ENCODE data around the gene LMO3. TPM values are rescaled to one million over a fixed set of nuclear protein-coding genes. Genes with fewer than 3 reads are reported as not detected.

Gene LMO3
- total and polyA plus RNA-seq, 2 donors (not counting 3 experiments of a cell fraction or from before 2014, with no cell fraction given) = not detected

DNA sequence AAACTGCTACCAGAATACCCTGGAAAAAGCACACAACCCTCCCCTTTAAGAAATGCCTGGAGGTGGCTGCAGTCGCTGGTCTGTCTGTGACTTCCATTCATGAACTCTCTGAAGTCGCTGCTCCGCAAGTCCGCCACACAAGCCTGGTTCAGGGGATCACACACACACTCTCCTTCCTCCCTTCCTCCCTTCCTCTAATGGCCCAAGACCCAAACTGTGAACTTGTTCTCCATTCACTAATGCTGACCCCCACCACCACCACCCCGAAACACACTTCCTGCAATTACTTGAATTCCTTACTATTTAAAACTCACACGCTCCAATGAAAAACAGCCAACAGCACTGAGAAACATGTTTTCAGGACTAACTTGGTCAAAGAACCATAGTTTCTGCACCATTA lies 1.0 kb upstream of the LMO3 start:
- peaks cover 28 to 50% of the 10 kb centered on the region in 2 experiments for H3K27me3 ChIP-seq (ENCODE audit: control insufficient read depth in 2 of 2, insufficient read depth in 2 of 2, low read length in 2 of 2)
- FAIRE-seq (no peak), DNase-seq (ENCODE audit: low read depth, low spot score) (no peak)
- no peaks in the 10 kb centered on the region for H3K79me2 ChIP-seq (ENCODE audit: control insufficient read depth, insufficient read depth, low read length)
- no peak overlapping the region for H3K4me2 ChIP-seq (ENCODE audit: insufficient read depth, low read length)
- ChIA-PET CTCF (interaction anchor here (0.6 kb wide), 1 partner anchor 11 kb away, joined by 3 read pairs; no protein-coding TSS in a partner anchor), POLR2A (no interaction called here)
- no peak overlapping the region for H3K27ac ChIP-seq (ENCODE audit: insufficient read depth, low read depth, low read length)
- H3K9me1 ChIP-seq (replicated peaks; ENCODE audit: control insufficient read depth, extremely low read depth, insufficient read depth, low read length) = no peaks in the 10 kb centered on the region
- TF ChIP-seq, protein P1, sequence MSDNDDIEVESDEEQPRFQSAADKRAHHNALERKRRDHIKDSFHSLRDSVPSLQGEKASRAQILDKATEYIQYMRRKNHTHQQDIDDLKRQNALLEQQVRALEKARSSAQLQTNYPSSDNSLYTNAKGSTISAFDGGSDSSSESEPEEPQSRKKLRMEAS (IDR thresholded peaks at IDR 0.05; ENCODE audit: insufficient read depth, insufficient read length) = no peak
- TF ChIP-seq EZH2 (IDR thresholded peaks at IDR 0.05; ENCODE audit: borderline replicate concordance, low read depth, low read length, severe bottlenecking) (no peak), FOS (IDR thresholded peaks at IDR 0.05; ENCODE audit: borderline replicate concordance, insufficient read depth, low read length) (no peak), GATA2 (IDR thresholded peaks at IDR 0.05; ENCODE audit: insufficient read depth, insufficient read length, low read depth, low read length) (no peak), MYC (IDR thresholded peaks at IDR 0.05; ENCODE audit: low read depth, low read length) (no peak)
- no peak overlapping the region for H3K9ac ChIP-seq (replicated peaks; ENCODE audit: extremely low read depth, insufficient read depth, low read length)
- no peak overlapping the region for H3K4me3 ChIP-seq (replicated peaks in 1 of 3; ENCODE audit: insufficient read depth in 1 of 3, low read depth in 1 of 3, low read length in 3 of 3)
- intact Hi-C loops (cut with micrococcal nuclease) = no loop called here
- no peaks in the 10 kb centered on the region for H3K36me3 ChIP-seq (ENCODE audit: control insufficient read depth in 2 of 2, extremely low read depth in 1 of 2, insufficient read depth in 2 of 2, low read length in 2 of 2)
- H3K9me3 ChIP-seq (replicated peaks; ENCODE audit: control insufficient read depth, insufficient read depth, low read length) = no peaks in the 10 kb centered on the region
- no peaks in the 10 kb centered on the region for H3K4me1 ChIP-seq (ENCODE audit: control insufficient read depth, extremely low read depth, insufficient read depth, low read length)
- dilution Hi-C loops (cut with MboI; ENCODE audit: extremely low pct_ligation_motif_present, low sequenced_read_pairs) = no loop called here
- BruUV-seq (replicated peaks) = no TSS peak
- H4K20me1 ChIP-seq (replicated peaks; ENCODE audit: control insufficient read depth, extremely low read depth, insufficient read depth, low read length) = no peaks in the 10 kb centered on the region
- no peak overlapping the region for H2AFZ ChIP-seq (ENCODE audit: low read depth, low read length)

DNA sequence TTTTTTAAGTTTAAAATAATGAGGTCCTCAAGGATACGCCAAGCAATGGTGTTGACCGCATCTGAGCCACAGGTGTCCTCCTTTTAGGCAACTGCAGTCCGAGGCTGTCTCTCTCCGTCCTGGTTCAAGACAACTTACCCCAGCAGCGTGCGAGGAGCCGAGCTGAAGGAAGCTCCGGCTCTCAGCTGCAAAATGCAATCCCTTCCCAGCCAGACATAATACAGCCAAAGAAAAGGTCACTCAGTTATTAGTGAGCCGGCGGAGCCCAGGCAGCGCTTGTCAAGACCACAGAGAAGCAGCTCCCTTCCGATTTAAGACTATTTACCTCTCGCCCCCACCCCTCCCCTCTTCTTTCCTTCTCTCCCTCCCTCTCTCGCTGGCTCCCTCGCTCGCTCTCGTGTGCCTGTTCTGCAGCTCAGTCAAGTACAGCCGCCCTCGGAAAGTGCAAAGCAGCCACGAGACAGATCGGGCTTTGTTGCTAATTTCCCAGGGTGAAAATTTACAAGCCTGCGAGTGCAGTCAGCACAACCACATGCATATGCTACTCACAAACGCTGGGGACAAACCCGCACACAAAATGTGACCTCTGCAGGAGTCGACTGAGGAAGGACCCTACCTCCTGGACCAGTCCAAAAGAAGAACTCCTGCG lies 363 bp upstream of the LMO3 start:
- Histone ChIP-seq H3K4me3 (replicated peaks in 1 of 3; ENCODE audit: insufficient read depth in 1 of 3, low read depth in 1 of 3, low read length in 3 of 3) (peak overlapping the region in 2 of 3 experiments; percentile 27 to 72), H4K20me1 (replicated peaks; ENCODE audit: control insufficient read depth, extremely low read depth, insufficient read depth, low read length) (no peaks in the 10 kb centered on the region), H3K9me1 (replicated peaks; ENCODE audit: control insufficient read depth, extremely low read depth, insufficient read depth, low read length) (no peaks in the 10 kb centered on the region), H3K4me1 (ENCODE audit: control insufficient read depth, extremely low read depth, insufficient read depth, low read length) (no peaks in the 10 kb centered on the region), H3K79me2 (ENCODE audit: control insufficient read depth, insufficient read depth, low read length) (no peaks in the 10 kb centered on the region), H3K9me3 (replicated peaks; ENCODE audit: control insufficient read depth, insufficient read depth, low read length) (no peaks in the 10 kb centered on the region), H3K36me3 (ENCODE audit: control insufficient read depth in 2 of 2, extremely low read depth in 1 of 2, insufficient read depth in 2 of 2, low read length in 2 of 2) (no peaks in the 10 kb centered on the region), H2AFZ (ENCODE audit: low read depth, low read length) (peak overlapping the region; percentile 10), H3K27me3 (ENCODE audit: control insufficient read depth in 2 of 2, insufficient read depth in 2 of 2, low read length in 2 of 2) (peaks cover 28 to 50% of the 10 kb centered on the region in 2 experiments), H3K4me2 (ENCODE audit: insufficient read depth, low read length) (peak overlapping the region; percentile 64), H3K27ac (ENCODE audit: insufficient read depth, low read depth, low read length) (no peak overlapping the region), H3K9ac (replicated peaks; ENCODE audit: extremely low read depth, insufficient read depth, low read length) (no peak overlapping the region)
- dilution Hi-C loops (cut with MboI; ENCODE audit: extremely low pct_ligation_motif_present, low sequenced_read_pairs) (no loop called here), intact Hi-C loops (cut with micrococcal nuclease) (no loop called here)
- FAIRE-seq = peak; percentile 49
- CTCF ChIA-PET = interaction anchor here (0.6 kb wide), 1 partner anchor 12 kb away, joined by 3 read pairs; no protein-coding TSS in a partner anchor
- no TSS peak for BruUV-seq (replicated peaks)
- DNase-seq (ENCODE audit: low read depth, low spot score) = peak; percentile 42
- no peak for TF ChIP-seq EZH2 (IDR thresholded peaks at IDR 0.05; ENCODE audit: borderline replicate concordance, low read depth, low read length, severe bottlenecking)
- TF ChIP-seq FOS (IDR thresholded peaks at IDR 0.05; ENCODE audit: borderline replicate concordance, insufficient read depth, low read length) = no peak
- no peak for TF ChIP-seq JUN (IDR thresholded peaks at IDR 0.05; ENCODE audit: borderline replicate concordance, insufficient read depth, insufficient read length, low read depth)
- no peak for TF ChIP-seq GATA2 (IDR thresholded peaks at IDR 0.05; ENCODE audit: insufficient read depth, insufficient read length, low read depth, low read length)
- TF ChIP-seq, protein P1 (IDR thresholded peaks at IDR 0.05; ENCODE audit: insufficient read depth, insufficient read length) = no peak
- POLR2A ChIA-PET = no interaction called here

All from endothelial cell of umbilical vein (primary cell).